Spleen (tissue), 11 donors: Measurements from ENCODE around the gene SCYL1. TPM values are rescaled to one million over a fixed set of nuclear protein-coding genes. Genes with fewer than 3 reads are reported as not detected.
A peak's percentile ranks its signal among the peaks of the same experiment; 100 is the strongest.

Source experiments
- DNase-seq: peaks from one replicate; pipeline ENCODE4 v3.0.0-alpha.2; 2020
- H3K27ac ChIP-seq, 8 donors: fragments of 200-600 bp; sonication (generic) in 7 of 8; 1 replicate in 4 of 8; 2 replicates in 4 of 8; pipeline versions ENCODE4 v1.5.0 to v1.8.0; 2016 to 2021; ENCODE audit warnings: inconsistent platforms in 4 of 8, mild to moderate bottlenecking in 4 of 8, moderate library complexity in 1 of 8
- H3K27me3 ChIP-seq, 7 donors: fragments of 200-600 bp; sonication (generic) in 6 of 7; replicated peaks in 1 of 7; 1 replicate in 4 of 7; 2 replicates in 3 of 7; pipeline versions ENCODE4 v1.5.0 to v1.8.0; 2016 to 2021; ENCODE audit warnings: inconsistent platforms in 3 of 7, mild to moderate bottlenecking in 1 of 7
- H3K36me3 ChIP-seq, 6 donors: fragments of 200-600 bp; sonication (generic) in 5 of 6; 1 replicate in 4 of 6; 2 replicates in 2 of 6; pipeline versions ENCODE4 v1.5.0 to v1.8.0; 2016 to 2021; ENCODE audit warnings: inconsistent platforms in 2 of 6
- H3K4me1 ChIP-seq, 6 donors: fragments of 200-600 bp; sonication (generic) in 5 of 6; 1 replicate in 3 of 6; 2 replicates in 3 of 6; pipeline versions ENCODE4 v1.5.0 to v1.8.0; 2016 to 2021; ENCODE audit warnings: inconsistent platforms in 3 of 6
- H3K4me3 ChIP-seq, 8 donors: fragments of 200-600 bp; sonication (generic) in 7 of 8; 1 replicate in 4 of 8; 2 replicates in 4 of 8; pipeline versions ENCODE4 v1.5.0 to v1.8.0; 2016 to 2021; ENCODE audit warnings: inconsistent platforms in 4 of 8, mild to moderate bottlenecking in 4 of 8, moderate library complexity in 2 of 8
- H3K9me3 ChIP-seq, 8 donors: fragments of 200-600 bp; sonication (generic) in 7 of 8; 1 replicate in 4 of 8; 2 replicates in 4 of 8; pipeline versions ENCODE4 v1.5.0 to v1.8.0; 2016 to 2021; ENCODE audit warnings: inconsistent platforms in 4 of 8
- POLR2A ChIP-seq, 3 donors: fragments of 450-650 bp; IDR thresholded peaks; one replicate each; pipeline ENCODE4 v1.5.1; 2017; ENCODE audit warnings: antibody characterized with exemption in 3 of 3, mild to moderate bottlenecking in 1 of 3
- POLR2AphosphoS5 ChIP-seq, 3 donors: sonication (generic); formaldehyde crosslinking; IDR thresholded peaks; one replicate each; pipeline ENCODE4 v1.5.1; 2017; ENCODE audit warnings: antibody characterized with exemption in 3 of 3
- WGBS, 5 donors: extraction: QIAGEN DNeasy Blood & Tissue Kit in 3 of 5; methylation state at CpG; one replicate each; pipeline versions ENCODE4 v1.1.5 to v1.1.7; 2013 to 2018; 5-methylcytosine and 5-hydroxymethylcytosine counted together
- intact Hi-C: fragments of 100-400 bp; cut with DNase I; formaldehyde crosslinking; loops from one replicate; pipeline ENCODE4 v1.15.0; 2023; ENCODE audit warnings: low total_unique reads
- polyA plus RNA-seq, 3 donors: library from polyadenylated mRNA; stranded (reverse); fragments of 200-250 nt; gene quantifications; one replicate each; pipeline ENCODE4 v1.2.1, GENCODE V29; 2013
- total RNA-seq, 7 donors: library from RNA; depleted of rRNA in 3 of 7; stranded (reverse); fragments of >200 nt in 3 of 7; fragmentation: NEBNext Ultra II Directional in 4 of 7; extraction: Animal tissue kit (Norgen Biotek cat#: 25700) in 4 of 7; gene quantifications; one replicate each; pipeline versions ENCODE4 v1.1.0 to v1.2.1, GENCODE V29; 2016 to 2021
- TF ChIP-seq, protein P1 (sequence below), 11 experiments: fragments of 200-600 bp in 7 of 11; fragments of 450-650 bp in 4 of 11; sonication (generic) in 4 of 11; IDR thresholded peaks in 8 of 11; conservative IDR thresholded peaks in 3 of 11; 1 replicate in 7 of 11; 2 replicates in 4 of 11; pipeline versions ENCODE4 v1.4.0 to v1.8.0; 2016 to 2021; ENCODE audit warnings: antibody characterized with exemption in 11 of 11, inconsistent platforms in 4 of 11, mild to moderate bottlenecking in 1 of 11
- donor health status: healthy with polysubstance abuse.
- donor health status: DM: no; HTN: no; CAD: no; lungs with moderate emphysema.
- donor health status: DM: no; HTN: no; CAD: no.
- donor health status: Bipolar disorder and iron deficiency.
- donor health status: healthy.
- donor health status: DM: no; HTN: no; CAD: no.
- donor health status: DM: yes; HTN: yes; CAD: no.

The SCYL1 gene
- total and polyA plus RNA-seq, 10 donors = 52.4 to 125 (median 74.8) TPM

GRCh38 chr11:65526744-65527143, 1.9 kb downstream of the SCYL1 start:
- peak; percentile 72 for DNase-seq
- Histone ChIP-seq H3K27ac (peak overlapping the region in 1 of 8 donors; percentile 96), H3K36me3 (peaks cover 0 to 58% (median 34%) of the 10 kb centered on the region in 6 donors), H3K4me3 (peak overlapping the region in 1 of 8 donors; percentile 97), H3K9me3 (no peaks in the 10 kb centered on the region), H3K4me1 (peaks cover 29 to 84% (median 70%) of the 10 kb centered on the region in 6 donors), H3K27me3 (no peaks in the 10 kb centered on the region)
- WGBS, 5 donors = 89 to 97% (median 93%) methylated on average over 7 to 8 of the region's 8 CpGs
- intact Hi-C loops = no loop called here
- TF ChIP-seq, protein P1, sequence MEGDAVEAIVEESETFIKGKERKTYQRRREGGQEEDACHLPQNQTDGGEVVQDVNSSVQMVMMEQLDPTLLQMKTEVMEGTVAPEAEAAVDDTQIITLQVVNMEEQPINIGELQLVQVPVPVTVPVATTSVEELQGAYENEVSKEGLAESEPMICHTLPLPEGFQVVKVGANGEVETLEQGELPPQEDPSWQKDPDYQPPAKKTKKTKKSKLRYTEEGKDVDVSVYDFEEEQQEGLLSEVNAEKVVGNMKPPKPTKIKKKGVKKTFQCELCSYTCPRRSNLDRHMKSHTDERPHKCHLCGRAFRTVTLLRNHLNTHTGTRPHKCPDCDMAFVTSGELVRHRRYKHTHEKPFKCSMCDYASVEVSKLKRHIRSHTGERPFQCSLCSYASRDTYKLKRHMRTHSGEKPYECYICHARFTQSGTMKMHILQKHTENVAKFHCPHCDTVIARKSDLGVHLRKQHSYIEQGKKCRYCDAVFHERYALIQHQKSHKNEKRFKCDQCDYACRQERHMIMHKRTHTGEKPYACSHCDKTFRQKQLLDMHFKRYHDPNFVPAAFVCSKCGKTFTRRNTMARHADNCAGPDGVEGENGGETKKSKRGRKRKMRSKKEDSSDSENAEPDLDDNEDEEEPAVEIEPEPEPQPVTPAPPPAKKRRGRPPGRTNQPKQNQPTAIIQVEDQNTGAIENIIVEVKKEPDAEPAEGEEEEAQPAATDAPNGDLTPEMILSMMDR (IDR thresholded peaks at IDR 0.05 in 8 of 11, conservative IDR thresholded peaks at IDR 0.05 in 3 of 11) = no peak
- no peak for TF ChIP-seq POLR2A (IDR thresholded peaks at IDR 0.05)
- TF ChIP-seq POLR2AphosphoS5 (IDR thresholded peaks at IDR 0.05) = no peak

- peaks cover 0 to 80% (median 53%) of the 10 kb centered on the region in 6 donors for H3K36me3 ChIP-seq
- 68 to 83% (median 76%) methylated on average over 12 of the region's 12 CpGs for WGBS, 5 donors
- peaks cover 23 to 63% (median 50%) of the 10 kb centered on the region in 6 donors for H3K4me1 ChIP-seq
- H3K4me3 ChIP-seq = no peak overlapping the region
- no peak for DNase-seq
- H3K27ac ChIP-seq = peak overlapping the region in 6 of 8 donors; percentile 23 to 58 (median 46)
- intact Hi-C loops = no loop called here
- TF ChIP-seq POLR2A (IDR thresholded peaks at IDR 0.05) = no peak
- H3K9me3 ChIP-seq = no peaks in the 10 kb centered on the region
- H3K27me3 ChIP-seq = no peaks in the 10 kb centered on the region
Measured at GRCh38 chr11:65528819-65529350, 4.0 kb downstream of the SCYL1 start.

DNA sequence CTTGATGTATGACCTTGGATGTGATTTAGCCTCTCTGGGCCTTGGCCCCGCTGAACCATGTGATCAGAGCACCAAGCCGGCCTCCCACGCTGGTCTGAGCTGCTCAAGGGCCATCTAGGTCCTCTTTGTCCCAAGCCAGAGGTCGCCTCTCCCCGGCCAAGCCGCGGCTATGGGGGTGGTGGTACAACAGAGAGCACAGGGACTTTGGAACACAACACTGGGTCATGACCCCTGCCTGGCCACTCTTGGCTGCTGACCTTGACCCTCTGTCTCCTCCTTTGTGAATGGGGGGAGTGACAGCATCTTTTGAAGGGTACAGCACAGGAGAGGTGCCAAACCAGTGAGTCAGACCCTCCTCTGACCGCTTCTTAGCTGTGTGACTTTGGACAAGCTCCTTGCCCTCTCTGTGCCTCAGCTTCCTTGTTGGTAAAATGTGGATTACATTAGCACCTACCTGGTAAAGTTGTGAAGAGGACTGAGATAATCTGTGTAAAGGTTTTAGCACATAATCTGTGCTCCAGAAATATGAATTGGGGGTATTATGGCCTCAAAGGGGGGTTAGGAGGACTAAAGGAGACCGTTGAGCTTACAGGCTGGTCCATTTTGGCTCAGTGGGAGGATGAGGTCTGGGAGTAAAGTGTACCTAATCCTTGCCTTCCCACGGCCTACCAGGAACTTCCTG, 4.7 kb downstream of the SCYL1 start:
- H3K9me3 ChIP-seq = no peaks in the 10 kb centered on the region
- DNase-seq = no peak
- no peak overlapping the region for H3K4me3 ChIP-seq
- peak overlapping the region in 6 of 8 donors; percentile 23 to 58 (median 46) for H3K27ac ChIP-seq
- 52 to 78% (median 74%) methylated on average over 3 to 10 of the region's 10 CpGs for WGBS, 5 donors
- TF ChIP-seq, protein P1 (IDR thresholded peaks at IDR 0.05 in 8 of 11, conservative IDR thresholded peaks at IDR 0.05 in 3 of 11) = no peak
- no peak for TF ChIP-seq POLR2A (IDR thresholded peaks at IDR 0.05)
- TF ChIP-seq POLR2AphosphoS5 (IDR thresholded peaks at IDR 0.05) = peak; percentile 22 to 75 (median 51)
- peaks cover 18 to 55% (median 42%) of the 10 kb centered on the region in 6 donors for H3K4me1 ChIP-seq
- H3K36me3 ChIP-seq = peaks cover 0 to 87% (median 53%) of the 10 kb centered on the region in 6 donors
- no peaks in the 10 kb centered on the region for H3K27me3 ChIP-seq
- intact Hi-C loops = no loop called here

GRCh38 chr11:65530157-65530496, 5.2 kb downstream of the SCYL1 start:
- Histone ChIP-seq H3K27me3 (no peaks in the 10 kb centered on the region), H3K9me3 (no peaks in the 10 kb centered on the region), H3K27ac (peak overlapping the region in 5 of 8 donors; percentile 43 to 58 (median 48)), H3K4me1 (peaks cover 18 to 55% (median 42%) of the 10 kb centered on the region in 6 donors), H3K36me3 (peaks cover 0 to 92% (median 55%) of the 10 kb centered on the region in 6 donors), H3K4me3 (no peak overlapping the region)
- intact Hi-C loops = no loop called here
- TF ChIP-seq, protein P1 (IDR thresholded peaks at IDR 0.05 in 8 of 11, conservative IDR thresholded peaks at IDR 0.05 in 3 of 11) = peak in 3 of 11 experiments; percentile 8 to 19 (median 8)
- TF ChIP-seq POLR2A (IDR thresholded peaks at IDR 0.05) = no peak
- no peak for DNase-seq
- WGBS, 5 donors = 77 to 87% (median 83%) methylated on average over 5 of the region's 5 CpGs
